Ascending aorta (tissue), 2 donors: ENCODE measurements around the gene KRT38. TPM values are rescaled to one million over a fixed set of nuclear protein-coding genes. Genes with fewer than 3 reads are reported as not detected.

ENCODE experiments used
- DNase-seq, 2 donors: peaks; one replicate each; pipeline ENCODE4 v3.0.0-alpha.2; 2019; ENCODE audit warnings: low spot score in 2 of 2
- H3K27ac ChIP-seq, 2 donors: fragments of 200-600 bp; sonication (generic); one replicate each; pipeline ENCODE4 v1.5.1; 2016 to 2017; ENCODE audit warnings: mild to moderate bottlenecking in 1 of 2
- H3K27me3 ChIP-seq: fragments of 200-600 bp; sonication (generic); one replicate; pipeline ENCODE4 v1.5.1; 2017
- H3K36me3 ChIP-seq, 2 donors: fragments of 200-600 bp; sonication (generic); one replicate each; pipeline ENCODE4 v1.5.1; 2016
- H3K4me1 ChIP-seq, 2 donors: fragments of 200-600 bp; sonication (generic); one replicate each; pipeline ENCODE4 v1.5.1; 2016 to 2017; ENCODE audit warnings: mild to moderate bottlenecking in 1 of 2
- H3K4me3 ChIP-seq, 2 donors: fragments of 200-600 bp; sonication (generic); one replicate each; pipeline ENCODE4 v1.5.1; 2016 to 2017; ENCODE audit warnings: mild to moderate bottlenecking in 1 of 2
- H3K9me3 ChIP-seq, 2 donors: fragments of 200-600 bp; sonication (generic); one replicate each; pipeline ENCODE4 v1.5.1; 2016
- intact Hi-C: fragments of 100-400 bp; cut with DNase I; formaldehyde crosslinking; loops from one replicate; pipeline ENCODE4 v1.15.1; 2023
- total RNA-seq: library from RNA; depleted of rRNA; stranded (reverse); fragments of >200 nt; gene quantifications from one replicate; pipeline ENCODE4 v1.1.0, GENCODE V29; 2016
- TF ChIP-seq, protein P1 (sequence below), 3 experiments: fragments of 200-600 bp in 2 of 3; fragments of 450-650 bp in 1 of 3; sonication (generic) in 2 of 3; IDR thresholded peaks; one replicate each; pipeline ENCODE4 v1.5.1; 2016 to 2019; ENCODE audit warnings: antibody characterized with exemption in 3 of 3, mild to moderate bottlenecking in 1 of 3, moderate library complexity in 1 of 3

Gene KRT38
- total RNA-seq, 1 donor from 2014 or later, result not detected

DNA sequence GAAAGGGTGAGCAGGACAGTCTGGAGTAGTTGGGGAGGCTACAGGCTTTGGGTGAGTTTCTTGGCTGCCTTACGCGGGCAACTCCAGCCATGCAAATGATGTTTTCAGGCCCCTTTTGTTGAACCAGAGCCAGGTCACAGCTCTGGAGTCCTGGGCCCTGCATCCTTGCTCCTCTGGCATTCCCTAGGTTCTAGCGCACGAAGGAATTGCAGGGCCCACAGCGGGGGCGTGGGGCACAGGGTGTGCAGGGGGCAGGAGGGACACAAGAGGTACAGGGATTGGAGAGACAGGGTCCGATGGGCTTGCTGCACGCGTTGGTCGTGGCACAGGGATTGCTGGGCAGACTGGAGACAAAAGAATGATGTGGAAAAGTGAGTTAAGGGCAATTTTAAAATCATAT lies 47.0 kb downstream of the KRT38 start:
- TF ChIP-seq, protein P1, sequence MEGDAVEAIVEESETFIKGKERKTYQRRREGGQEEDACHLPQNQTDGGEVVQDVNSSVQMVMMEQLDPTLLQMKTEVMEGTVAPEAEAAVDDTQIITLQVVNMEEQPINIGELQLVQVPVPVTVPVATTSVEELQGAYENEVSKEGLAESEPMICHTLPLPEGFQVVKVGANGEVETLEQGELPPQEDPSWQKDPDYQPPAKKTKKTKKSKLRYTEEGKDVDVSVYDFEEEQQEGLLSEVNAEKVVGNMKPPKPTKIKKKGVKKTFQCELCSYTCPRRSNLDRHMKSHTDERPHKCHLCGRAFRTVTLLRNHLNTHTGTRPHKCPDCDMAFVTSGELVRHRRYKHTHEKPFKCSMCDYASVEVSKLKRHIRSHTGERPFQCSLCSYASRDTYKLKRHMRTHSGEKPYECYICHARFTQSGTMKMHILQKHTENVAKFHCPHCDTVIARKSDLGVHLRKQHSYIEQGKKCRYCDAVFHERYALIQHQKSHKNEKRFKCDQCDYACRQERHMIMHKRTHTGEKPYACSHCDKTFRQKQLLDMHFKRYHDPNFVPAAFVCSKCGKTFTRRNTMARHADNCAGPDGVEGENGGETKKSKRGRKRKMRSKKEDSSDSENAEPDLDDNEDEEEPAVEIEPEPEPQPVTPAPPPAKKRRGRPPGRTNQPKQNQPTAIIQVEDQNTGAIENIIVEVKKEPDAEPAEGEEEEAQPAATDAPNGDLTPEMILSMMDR (IDR thresholded peaks at IDR 0.05), result no peak
- no peak for DNase-seq
- H3K36me3 ChIP-seq, result no peaks in the 10 kb centered on the region
- no peak overlapping the region for H3K4me3 ChIP-seq
- no peaks in the 10 kb centered on the region for H3K27me3 ChIP-seq
- intact Hi-C loops, result no loop called here
- no peak overlapping the region for H3K27ac ChIP-seq
- H3K4me1 ChIP-seq, result no peaks in the 10 kb centered on the region
- H3K9me3 ChIP-seq, result no peaks in the 10 kb centered on the region

DNA sequence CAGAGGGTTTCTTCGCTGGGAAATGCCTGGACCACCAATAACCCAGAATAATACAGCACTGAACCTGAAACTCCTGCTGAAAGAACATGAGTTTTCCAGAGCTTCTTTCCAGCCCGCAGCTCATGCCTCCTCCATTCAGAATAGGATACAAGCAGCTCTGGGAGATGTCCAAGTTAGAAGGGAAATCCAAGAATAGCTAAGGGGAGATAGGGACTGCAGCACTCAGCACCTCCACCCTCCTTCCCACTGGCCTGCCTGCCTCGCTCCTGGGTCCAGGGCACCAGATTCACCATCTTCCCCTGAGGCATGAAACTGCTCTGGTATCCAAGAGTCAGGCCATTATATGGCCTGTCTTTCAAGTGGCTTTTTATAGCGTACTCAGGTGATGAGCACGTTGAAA lies 47.5 kb downstream of the KRT38 start:
- Histone ChIP-seq H3K9me3 (no peaks in the 10 kb centered on the region), H3K27ac (no peak overlapping the region), H3K4me1 (no peaks in the 10 kb centered on the region), H3K36me3 (no peaks in the 10 kb centered on the region), H3K4me3 (no peak overlapping the region), H3K27me3 (no peaks in the 10 kb centered on the region)
- intact Hi-C loops, result no loop called here
- no peak for DNase-seq
- TF ChIP-seq, protein P1 (IDR thresholded peaks at IDR 0.05), result no peak

DNA sequence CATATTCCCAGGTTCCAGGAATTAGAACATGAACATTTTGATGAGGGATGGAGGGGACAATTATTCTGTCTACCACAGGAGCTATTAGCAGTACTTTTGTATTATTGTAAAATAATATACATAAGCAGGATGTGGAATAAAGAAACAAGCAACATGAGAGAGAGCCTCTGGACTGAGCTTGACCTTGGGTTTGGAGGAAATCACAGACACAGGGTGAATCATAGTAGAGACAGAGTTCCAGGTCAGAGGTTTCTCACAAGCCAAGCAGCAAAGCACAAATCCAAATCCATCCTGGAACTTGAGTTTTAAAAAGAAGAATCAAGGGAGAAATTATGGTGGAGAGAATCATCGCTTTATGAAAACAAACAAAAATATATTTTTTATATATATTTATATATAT lies 48.5 kb downstream of the KRT38 start:
- intact Hi-C loops, result no loop called here
- Histone ChIP-seq H3K36me3 (no peaks in the 10 kb centered on the region), H3K4me1 (no peaks in the 10 kb centered on the region), H3K9me3 (peaks cover 0 to 6% of the 10 kb centered on the region in 2 donors), H3K27me3 (no peaks in the 10 kb centered on the region), H3K27ac (no peak overlapping the region), H3K4me3 (no peak overlapping the region)
- TF ChIP-seq, protein P1 (IDR thresholded peaks at IDR 0.05), result no peak
- no peak for DNase-seq

DNA sequence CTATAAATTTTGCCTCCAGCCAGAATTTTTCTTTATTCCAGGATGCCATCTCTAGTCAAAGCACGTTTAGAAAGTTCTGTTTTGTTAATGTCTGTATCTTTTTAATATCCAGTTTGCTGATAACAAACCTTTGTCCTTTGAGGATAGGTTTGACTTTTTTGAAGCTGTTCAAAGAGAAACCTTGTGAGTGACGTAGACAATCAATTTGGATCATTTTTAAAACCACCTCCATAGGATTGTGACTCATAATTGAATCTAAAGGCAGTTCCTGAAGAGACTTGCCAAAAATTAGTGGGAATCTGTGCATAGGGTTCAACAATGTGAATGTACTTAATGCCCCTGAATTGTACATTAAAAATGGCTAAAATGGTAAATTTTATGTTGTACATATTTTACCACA lies 49.2 kb downstream of the KRT38 start:
- intact Hi-C loops, result no loop called here
- Histone ChIP-seq H3K4me3 (no peak overlapping the region), H3K36me3 (no peaks in the 10 kb centered on the region), H3K4me1 (no peaks in the 10 kb centered on the region), H3K27ac (no peak overlapping the region), H3K9me3 (peaks cover 0 to 14% of the 10 kb centered on the region in 2 donors), H3K27me3 (no peaks in the 10 kb centered on the region)
- DNase-seq, result no peak
- TF ChIP-seq, protein P1 (IDR thresholded peaks at IDR 0.05), result no peak

DNA sequence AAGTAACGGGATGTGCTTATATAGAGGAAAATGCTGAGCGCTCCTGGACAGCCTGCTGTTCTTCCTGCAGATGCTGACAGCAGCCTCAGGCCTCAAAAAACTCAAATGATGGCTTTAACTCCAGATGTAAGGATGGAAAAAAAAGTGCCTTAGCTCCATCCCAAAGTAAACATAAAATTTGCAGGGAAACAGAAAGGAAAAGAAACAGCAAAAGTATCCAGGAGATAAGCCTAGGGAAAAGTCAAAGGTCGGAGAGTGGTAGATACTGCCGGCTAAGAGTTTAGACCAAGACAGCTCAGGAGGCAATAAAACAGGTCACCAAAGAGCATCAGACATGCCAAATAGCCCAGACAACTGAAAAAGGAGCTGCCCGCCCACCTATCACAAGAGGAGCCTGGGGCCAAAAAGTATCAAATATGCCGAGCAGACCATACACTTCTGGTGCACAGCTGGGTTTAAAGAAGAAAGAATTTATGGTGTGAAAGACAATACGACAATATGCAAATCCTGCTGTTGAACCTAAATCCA lies 50.3 kb downstream of the KRT38 start:
- TF ChIP-seq, protein P1 (IDR thresholded peaks at IDR 0.05), result no peak
- H3K4me1 ChIP-seq, result no peaks in the 10 kb centered on the region
- peaks cover 5 to 24% of the 10 kb centered on the region in 2 donors for H3K9me3 ChIP-seq
- DNase-seq, result no peak
- no peak overlapping the region for H3K4me3 ChIP-seq
- no peaks in the 10 kb centered on the region for H3K36me3 ChIP-seq
- intact Hi-C loops, result no loop called here
- H3K27ac ChIP-seq, result no peak overlapping the region
- H3K27me3 ChIP-seq, result no peaks in the 10 kb centered on the region

DNA sequence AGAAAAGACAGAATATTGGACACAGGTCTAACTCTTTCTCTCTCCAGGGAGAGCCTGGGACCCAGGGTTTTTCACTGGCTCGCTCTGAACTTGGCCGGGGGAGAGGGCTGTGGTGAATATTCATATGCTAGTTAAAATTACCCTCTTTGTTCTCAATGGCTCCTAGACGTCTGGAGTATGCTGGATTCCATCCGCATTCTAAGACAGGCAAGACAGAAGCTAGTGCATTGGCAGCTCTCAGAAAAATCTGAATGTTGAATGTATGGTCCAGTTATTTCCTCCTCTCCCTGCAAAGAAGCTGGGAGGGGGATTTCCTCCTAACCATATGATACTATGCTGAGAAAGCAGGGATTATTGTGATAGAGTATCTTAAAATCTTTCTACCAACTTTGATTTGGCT lies 53.1 kb downstream of the KRT38 start:
- Histone ChIP-seq H3K36me3 (no peaks in the 10 kb centered on the region), H3K9me3 (peaks cover 5 to 24% of the 10 kb centered on the region in 2 donors), H3K4me3 (no peak overlapping the region), H3K27ac (no peak overlapping the region), H3K4me1 (no peaks in the 10 kb centered on the region), H3K27me3 (no peaks in the 10 kb centered on the region)
- DNase-seq, result no peak
- intact Hi-C loops, result no loop called here
- TF ChIP-seq, protein P1 (IDR thresholded peaks at IDR 0.05), result no peak
